AG09319 (cell line): ENCODE measurements around the gene TBRG1.

ENCODE experiments used
- DNase-seq: peaks from one replicate; pipeline ENCODE4 v3.0.0-alpha.2; 2010; ENCODE audit warnings: low read depth; ENCODE audit errors: extremely low read depth
- TF ChIP-seq, protein P1 (sequence below): IDR thresholded peaks from 2 replicates; pipeline ENCODE4 v1.5.1; 2011; ENCODE audit warnings: low read depth, mild to moderate bottlenecking, inconsistent platforms, low read length, moderate library complexity

TBRG1 gene

GRCh38 chr11:124638500-124638899, 15.8 kb downstream of the TBRG1 start:
- TF ChIP-seq, protein P1, sequence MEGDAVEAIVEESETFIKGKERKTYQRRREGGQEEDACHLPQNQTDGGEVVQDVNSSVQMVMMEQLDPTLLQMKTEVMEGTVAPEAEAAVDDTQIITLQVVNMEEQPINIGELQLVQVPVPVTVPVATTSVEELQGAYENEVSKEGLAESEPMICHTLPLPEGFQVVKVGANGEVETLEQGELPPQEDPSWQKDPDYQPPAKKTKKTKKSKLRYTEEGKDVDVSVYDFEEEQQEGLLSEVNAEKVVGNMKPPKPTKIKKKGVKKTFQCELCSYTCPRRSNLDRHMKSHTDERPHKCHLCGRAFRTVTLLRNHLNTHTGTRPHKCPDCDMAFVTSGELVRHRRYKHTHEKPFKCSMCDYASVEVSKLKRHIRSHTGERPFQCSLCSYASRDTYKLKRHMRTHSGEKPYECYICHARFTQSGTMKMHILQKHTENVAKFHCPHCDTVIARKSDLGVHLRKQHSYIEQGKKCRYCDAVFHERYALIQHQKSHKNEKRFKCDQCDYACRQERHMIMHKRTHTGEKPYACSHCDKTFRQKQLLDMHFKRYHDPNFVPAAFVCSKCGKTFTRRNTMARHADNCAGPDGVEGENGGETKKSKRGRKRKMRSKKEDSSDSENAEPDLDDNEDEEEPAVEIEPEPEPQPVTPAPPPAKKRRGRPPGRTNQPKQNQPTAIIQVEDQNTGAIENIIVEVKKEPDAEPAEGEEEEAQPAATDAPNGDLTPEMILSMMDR = no peak
- DNase-seq = no peak

- no peak for DNase-seq
Observed at GRCh38 chr11:124639186-124639585, 16.5 kb downstream of the TBRG1 start.

DNA sequence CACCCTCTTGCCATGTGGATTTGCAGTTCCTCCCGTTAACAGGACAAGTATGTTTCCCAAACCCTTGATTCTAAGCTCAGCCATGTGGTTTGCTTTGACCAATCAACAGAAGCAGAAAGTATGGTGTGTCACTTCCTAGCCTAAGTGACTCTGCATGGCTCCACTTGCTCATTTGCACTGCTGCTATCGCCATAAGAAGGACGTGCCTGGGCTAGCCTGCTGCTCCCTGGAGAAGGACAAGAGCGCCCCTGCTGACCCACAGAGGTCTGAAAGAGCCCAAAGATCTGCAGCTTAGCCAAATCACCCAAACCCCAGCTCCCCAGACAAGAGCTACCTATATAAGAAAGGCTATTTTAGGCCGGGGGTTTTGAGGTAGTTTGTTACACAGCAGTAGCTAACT, 18.0 kb downstream of the TBRG1 start:
- no peak for DNase-seq
- TF ChIP-seq, protein P1 = no peak

More at GRCh38 chr11:124639186-124639585, 16.5 kb downstream of the TBRG1 start:
- TF ChIP-seq, protein P1 = no peak

DNA sequence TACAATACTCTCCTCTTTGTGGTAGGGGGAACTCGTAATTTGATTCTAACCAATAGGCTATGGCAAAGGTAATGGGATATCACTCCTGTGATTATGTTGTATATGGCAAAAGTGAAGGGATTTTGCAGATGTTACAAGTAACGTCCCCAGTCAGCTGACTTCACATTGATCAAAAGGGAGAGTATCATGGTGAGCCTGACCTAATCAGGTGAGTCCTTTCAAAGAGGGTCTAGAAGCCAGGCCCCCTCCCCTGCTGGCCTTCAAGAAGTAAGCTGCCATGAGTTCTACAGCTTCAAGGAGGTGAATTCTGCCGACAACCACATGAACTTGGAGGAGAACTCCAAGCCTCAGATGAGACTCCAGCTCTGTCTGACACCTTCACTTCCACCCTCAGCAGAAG, 20.0 kb downstream of the TBRG1 start:
- DNase-seq = no peak
- TF ChIP-seq, protein P1 = no peak

- TF ChIP-seq, protein P1 = no peak
- no peak for DNase-seq
Observed at GRCh38 chr11:124643042-124643604, 20.5 kb downstream of the TBRG1 start.

- peak; percentile 54 for DNase-seq
- TF ChIP-seq, protein P1 = no peak
Observed at GRCh38 chr11:124643605-124644425, 21.2 kb downstream of the TBRG1 start.
